ENCODE data around the gene NEDD8. TPM values are rescaled to one million over a fixed set of nuclear protein-coding genes. Genes with fewer than 3 reads are reported as not detected.
A peak's percentile ranks its signal among the peaks of the same experiment; 100 is the strongest.

The NEDD8 gene
- total RNA-seq, 1 experiment from 2014 or later, result 207 TPM

- no peak for DNase-seq (ENCODE audit: extremely low read depth, low read depth)
Observed at GRCh38 chr14:24198814-24199524, 33.2 kb downstream of the NEDD8 start.

- no peak for DNase-seq (ENCODE audit: extremely low read depth, low read depth)
Observed at GRCh38 chr14:24197056-24197450, 35.1 kb downstream of the NEDD8 start.

GRCh38 chr14:24196071-24197055 is 35.8 kb downstream of the NEDD8 start:
- DNase-seq (ENCODE audit: extremely low read depth, low read depth), result no peak

GRCh38 chr14:24195186-24196070 is 36.7 kb downstream of the NEDD8 start, which contains the start of gene TM9SF1:
Gene TM9SF1, minus strand, starts transcription at chr14:24195441. Its CDS starts 422 bp downstream, at chr14:24195019.
- DNase-seq (ENCODE audit: extremely low read depth, low read depth), result peak; percentile 76

- no peak for DNase-seq (ENCODE audit: extremely low read depth, low read depth)
Observed at GRCh38 chr14:24194873-24195185, 37.3 kb downstream of the NEDD8 start.

- DNase-seq (ENCODE audit: extremely low read depth, low read depth), result no peak
Observed at GRCh38 chr14:24194186-24194872, 37.8 kb downstream of the NEDD8 start.

GRCh38 chr14:24192933-24193332 is 39.2 kb downstream of the NEDD8 start:
- DNase-seq (ENCODE audit: extremely low read depth, low read depth), result no peak

GRCh38 chr14:24190416-24190815 is 41.8 kb downstream of the NEDD8 start:
- no peak for DNase-seq (ENCODE audit: extremely low read depth, low read depth)

- DNase-seq (ENCODE audit: extremely low read depth, low read depth), result no peak
Observed at GRCh38 chr14:24189460-24189859, 42.7 kb downstream of the NEDD8 start.

- no peak for DNase-seq (ENCODE audit: extremely low read depth, low read depth)
Observed at GRCh38 chr14:24189059-24189375, 43.1 kb downstream of the NEDD8 start.

GRCh38 chr14:24188251-24189058 is 43.7 kb downstream of the NEDD8 start, which contains the start of gene IPO4:
Gene IPO4, minus strand, starts transcription at chr14:24188816. Its CDS starts 29 bp downstream, at chr14:24188787.
- peak; percentile 93 for DNase-seq (ENCODE audit: extremely low read depth, low read depth)

- no peak for DNase-seq (ENCODE audit: extremely low read depth, low read depth)
Observed at GRCh38 chr14:24187539-24187915, 44.6 kb downstream of the NEDD8 start.

- DNase-seq (ENCODE audit: extremely low read depth, low read depth), result no peak
Observed at GRCh38 chr14:24186831-24187538, 45.2 kb downstream of the NEDD8 start.

GRCh38 chr14:24185741-24186140 is 46.4 kb downstream of the NEDD8 start:
- no peak for DNase-seq (ENCODE audit: extremely low read depth, low read depth)

GRCh38 chr14:24185026-24185425 is 47.1 kb downstream of the NEDD8 start:
- no peak for DNase-seq (ENCODE audit: extremely low read depth, low read depth)

- no peak for DNase-seq (ENCODE audit: extremely low read depth, low read depth)
Observed at GRCh38 chr14:24184104-24184970, 47.8 kb downstream of the NEDD8 start.

GRCh38 chr14:24183014-24183481 is 49.1 kb downstream of the NEDD8 start:
- DNase-seq (ENCODE audit: extremely low read depth, low read depth), result no peak

Data from NCI-H460 (cell line).